Stimulated activated naive CD8-positive, alpha-beta T cell treated with anti-CD3 and anti-CD28 coated beads, Interleukin-15, Interleukin-2, amounts not matched to agents 100 ng/mL and 50 ng/mL, for 24 hours (primary cell): ENCODE results near the gene SYNGAP1.

ENCODE experiments used
- H3K27ac Mint-ChIP-seq: one replicate; pipeline ENCODE4 v1.8.0; 2021; ENCODE audit warnings: mild to moderate bottlenecking, mixed read lengths
- H3K27me3 Mint-ChIP-seq: one replicate; pipeline ENCODE4 v1.8.0; 2021; ENCODE audit warnings: mixed read lengths
- H3K36me3 Mint-ChIP-seq: one replicate; pipeline ENCODE4 v1.8.0; 2021; ENCODE audit warnings: low read depth, mixed read lengths
- H3K4me1 Mint-ChIP-seq: one replicate; pipeline ENCODE4 v1.8.0; 2021; ENCODE audit warnings: low read depth, mixed read lengths
- H3K4me3 Mint-ChIP-seq: one replicate; pipeline ENCODE4 v1.8.0; 2021; ENCODE audit warnings: mild to moderate bottlenecking, mixed read lengths
- H3K9me3 Mint-ChIP-seq: one replicate; pipeline ENCODE4 v1.8.0; 2021; ENCODE audit warnings: mixed read lengths

Gene SYNGAP1

DNA sequence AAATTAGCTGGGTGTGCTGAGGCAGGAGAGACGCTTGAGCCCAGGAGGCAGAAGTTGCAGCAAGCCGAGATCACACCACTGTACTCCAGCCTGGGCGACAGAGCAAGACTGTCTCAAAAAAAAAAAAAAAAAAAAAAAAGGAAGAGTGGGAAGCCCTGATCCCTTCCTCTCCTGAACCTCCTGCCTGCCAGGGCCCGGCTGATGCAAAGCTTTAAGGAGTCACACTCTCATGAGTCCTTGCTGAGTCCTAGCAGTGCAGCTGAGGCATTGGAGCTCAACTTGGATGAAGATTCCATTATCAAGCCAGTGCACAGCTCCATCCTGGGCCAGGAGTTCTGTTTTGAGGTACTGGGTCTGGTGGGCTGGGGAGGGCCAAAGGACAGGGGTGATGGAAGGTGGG lies 15.1 kb downstream of the SYNGAP1 start:
- peaks cover 42% of the 10 kb centered on the region for H3K36me3 Mint-ChIP-seq
- peaks cover 39% of the 10 kb centered on the region for H3K4me1 Mint-ChIP-seq
- H3K4me3 Mint-ChIP-seq, result no peak overlapping the region
- no peak overlapping the region for H3K27ac Mint-ChIP-seq
- H3K27me3 Mint-ChIP-seq, result no peaks in the 10 kb centered on the region
- H3K9me3 Mint-ChIP-seq, result no peaks in the 10 kb centered on the region

- H3K9me3 Mint-ChIP-seq, result no peaks in the 10 kb centered on the region
- H3K27me3 Mint-ChIP-seq, result no peaks in the 10 kb centered on the region
- peaks cover 40% of the 10 kb centered on the region for H3K36me3 Mint-ChIP-seq
- H3K4me3 Mint-ChIP-seq, result no peak overlapping the region
- no peak overlapping the region for H3K27ac Mint-ChIP-seq
- peaks cover 15% of the 10 kb centered on the region for H3K4me1 Mint-ChIP-seq
Observed at GRCh38 chr6:33437666-33438065, 17.8 kb downstream of the SYNGAP1 start.

- Mint-ChIP-seq H3K9me3 (no peaks in the 10 kb centered on the region), H3K4me3 (no peak overlapping the region), H3K4me1 (peaks cover 5% of the 10 kb centered on the region), H3K27me3 (no peaks in the 10 kb centered on the region), H3K27ac (no peak overlapping the region), H3K36me3 (peaks cover 31% of the 10 kb centered on the region)
Observed at GRCh38 chr6:33438978-33439594, 19.2 kb downstream of the SYNGAP1 start.

DNA sequence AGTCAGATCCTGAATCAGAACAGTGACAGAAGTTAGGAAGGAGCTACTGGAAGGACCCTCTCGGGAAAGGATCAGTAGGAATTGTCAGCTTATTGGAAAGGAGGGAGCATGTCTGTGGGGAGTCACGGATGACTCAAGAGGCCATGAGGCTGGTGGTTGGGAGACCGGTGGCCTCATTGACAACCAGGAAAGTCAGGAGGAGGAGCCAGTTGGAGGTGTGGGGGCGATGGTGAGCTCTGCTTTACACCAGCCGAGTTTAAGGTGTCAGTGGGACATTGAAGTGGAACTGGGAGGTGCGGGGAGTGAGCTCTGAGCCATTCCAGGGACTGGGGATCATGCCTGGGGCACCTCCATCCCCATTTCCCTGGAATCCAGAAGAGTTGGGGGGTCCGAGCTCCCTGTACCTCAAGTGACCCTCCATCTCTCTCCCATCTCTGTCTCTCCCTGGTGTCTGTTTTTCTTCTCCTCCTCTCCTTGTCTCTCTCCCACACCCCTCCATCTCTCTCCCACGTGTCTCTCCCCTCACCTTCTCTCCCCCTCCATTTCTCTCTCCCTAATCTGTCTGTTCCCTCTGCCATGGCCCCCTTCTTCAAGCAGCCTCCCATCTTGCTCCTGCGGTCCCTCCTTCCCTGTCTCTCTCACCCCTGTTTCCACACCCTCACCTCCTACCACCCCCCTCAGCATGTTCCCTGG lies 20.2 kb downstream of the SYNGAP1 start:
- peaks cover 3% of the 10 kb centered on the region for H3K4me1 Mint-ChIP-seq
- H3K4me3 Mint-ChIP-seq, result no peak overlapping the region
- H3K9me3 Mint-ChIP-seq, result no peaks in the 10 kb centered on the region
- H3K27ac Mint-ChIP-seq, result peak overlapping the region; percentile 22
- peaks cover 38% of the 10 kb centered on the region for H3K36me3 Mint-ChIP-seq
- H3K27me3 Mint-ChIP-seq, result no peaks in the 10 kb centered on the region

DNA sequence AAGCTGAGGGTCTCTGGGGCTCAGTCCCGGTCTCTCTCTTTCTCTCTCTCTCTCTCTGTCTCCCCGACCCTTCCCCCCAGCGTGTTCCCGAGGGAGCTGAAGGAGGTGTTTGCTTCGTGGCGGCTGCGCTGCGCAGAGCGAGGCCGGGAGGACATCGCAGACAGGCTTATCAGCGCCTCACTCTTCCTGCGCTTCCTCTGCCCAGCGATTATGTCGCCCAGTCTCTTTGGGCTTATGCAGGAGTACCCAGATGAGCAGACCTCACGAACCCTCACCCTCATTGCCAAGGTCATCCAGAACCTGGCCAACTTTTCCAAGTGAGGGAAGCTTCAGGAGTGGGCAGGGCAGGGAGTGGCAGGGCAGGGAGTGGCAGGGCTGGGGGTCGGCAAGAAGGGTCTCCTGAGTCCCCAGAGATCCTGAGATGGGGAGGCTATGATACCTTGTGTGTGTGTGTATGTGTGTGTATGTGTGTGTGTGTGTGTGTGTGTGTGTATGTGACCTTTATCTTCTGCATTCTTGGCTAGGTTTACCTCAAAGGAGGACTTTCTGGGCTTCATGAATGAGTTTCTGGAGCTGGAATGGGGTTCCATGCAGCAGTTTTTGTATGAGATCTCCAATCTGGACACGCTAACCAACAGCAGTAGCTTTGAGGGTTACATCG lies 20.9 kb downstream of the SYNGAP1 start:
- Mint-ChIP-seq H3K27ac (no peak overlapping the region), H3K36me3 (peaks cover 34% of the 10 kb centered on the region), H3K4me1 (peaks cover 3% of the 10 kb centered on the region)

GRCh38 chr6:33441457-33441856 lies 21.6 kb downstream of the SYNGAP1 start:
- Mint-ChIP-seq H3K27ac (no peak overlapping the region), H3K27me3 (no peaks in the 10 kb centered on the region), H3K4me1 (peaks cover 3% of the 10 kb centered on the region), H3K9me3 (no peaks in the 10 kb centered on the region), H3K36me3 (peaks cover 34% of the 10 kb centered on the region), H3K4me3 (no peak overlapping the region)

More for the DNA sequence above, 20.9 kb downstream of the SYNGAP1 start:
- Mint-ChIP-seq H3K27me3 (no peaks in the 10 kb centered on the region), H3K4me3 (no peak overlapping the region), H3K9me3 (no peaks in the 10 kb centered on the region)

DNA sequence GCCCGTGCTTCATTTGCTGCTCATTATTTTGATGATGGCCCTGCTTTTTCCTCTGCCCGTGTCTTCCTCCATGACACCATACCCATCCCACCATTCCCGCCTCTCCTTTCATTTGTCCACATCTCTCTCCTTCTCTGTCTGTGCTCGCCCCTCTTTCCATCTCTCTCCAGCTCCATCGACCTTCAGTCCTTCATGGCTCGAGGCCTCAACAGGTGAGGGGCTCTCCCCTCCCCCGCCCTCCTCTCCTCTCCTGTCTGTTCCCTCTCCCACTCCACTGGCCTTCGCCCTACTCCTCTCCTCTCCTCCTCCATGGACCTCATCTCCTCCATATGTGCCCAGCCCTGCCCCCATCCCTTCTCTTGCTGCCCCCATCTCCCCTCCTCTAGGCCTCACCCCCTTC lies 22.4 kb downstream of the SYNGAP1 start:
- H3K27me3 Mint-ChIP-seq, result no peaks in the 10 kb centered on the region
- no peak overlapping the region for H3K27ac Mint-ChIP-seq
- H3K4me3 Mint-ChIP-seq, result no peak overlapping the region
- peaks cover 31% of the 10 kb centered on the region for H3K36me3 Mint-ChIP-seq
- no peaks in the 10 kb centered on the region for H3K9me3 Mint-ChIP-seq
- H3K4me1 Mint-ChIP-seq, result peaks cover 3% of the 10 kb centered on the region

DNA sequence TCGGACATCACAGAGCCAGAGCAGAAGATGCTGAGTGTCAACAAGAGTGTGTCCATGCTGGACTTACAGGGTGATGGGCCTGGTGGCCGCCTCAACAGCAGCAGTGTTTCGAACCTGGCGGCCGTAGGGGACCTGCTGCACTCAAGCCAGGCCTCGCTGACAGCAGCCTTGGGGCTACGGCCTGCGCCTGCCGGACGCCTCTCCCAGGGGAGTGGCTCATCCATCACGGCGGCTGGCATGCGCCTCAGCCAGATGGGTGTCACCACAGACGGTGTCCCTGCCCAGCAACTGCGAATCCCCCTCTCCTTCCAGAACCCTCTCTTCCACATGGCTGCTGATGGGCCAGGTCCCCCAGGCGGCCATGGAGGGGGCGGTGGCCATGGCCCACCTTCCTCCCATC lies 23.2 kb downstream of the SYNGAP1 start:
- no peak overlapping the region for H3K27ac Mint-ChIP-seq
- H3K36me3 Mint-ChIP-seq, result peaks cover 31% of the 10 kb centered on the region
- peaks cover 3% of the 10 kb centered on the region for H3K4me1 Mint-ChIP-seq
- H3K4me3 Mint-ChIP-seq, result no peak overlapping the region
- H3K27me3 Mint-ChIP-seq, result no peaks in the 10 kb centered on the region
- no peaks in the 10 kb centered on the region for H3K9me3 Mint-ChIP-seq

- Mint-ChIP-seq H3K4me3 (no peak overlapping the region), H3K9me3 (no peaks in the 10 kb centered on the region), H3K27ac (peak overlapping the region; percentile 12)
Observed at GRCh38 chr6:33443619-33444504, 24.0 kb downstream of the SYNGAP1 start.

DNA sequence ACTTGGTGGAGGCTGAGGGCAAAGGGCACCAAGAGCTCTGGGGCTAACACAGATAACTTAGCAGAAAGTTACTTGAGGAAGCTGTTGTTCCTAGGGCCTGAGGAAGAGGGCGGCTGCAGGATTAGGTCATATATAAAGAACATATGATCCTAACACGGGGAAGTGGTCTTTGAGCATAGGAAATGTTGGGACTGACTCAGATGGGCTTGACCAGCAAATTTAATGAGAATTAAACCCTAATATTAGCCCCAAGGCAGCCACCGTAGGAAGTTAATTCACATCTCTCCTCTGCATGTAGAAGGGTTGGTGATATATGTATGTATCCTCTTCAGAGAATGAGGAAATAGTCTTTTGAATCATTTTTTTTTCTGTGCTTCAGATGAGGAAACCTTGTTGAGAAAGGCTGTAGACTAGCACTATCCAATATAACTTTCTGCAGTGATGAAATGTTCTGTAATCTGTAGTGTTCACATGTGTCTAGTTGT lies 25.3 kb downstream of the SYNGAP1 start:
- Mint-ChIP-seq H3K27ac (peak overlapping the region; percentile 38), H3K36me3 (peaks cover 28% of the 10 kb centered on the region), H3K4me3 (no peak overlapping the region)

More at GRCh38 chr6:33443619-33444504, 24.0 kb downstream of the SYNGAP1 start:
- no peaks in the 10 kb centered on the region for H3K27me3 Mint-ChIP-seq
- peaks cover 33% of the 10 kb centered on the region for H3K36me3 Mint-ChIP-seq
- peaks cover 3% of the 10 kb centered on the region for H3K4me1 Mint-ChIP-seq

DNA sequence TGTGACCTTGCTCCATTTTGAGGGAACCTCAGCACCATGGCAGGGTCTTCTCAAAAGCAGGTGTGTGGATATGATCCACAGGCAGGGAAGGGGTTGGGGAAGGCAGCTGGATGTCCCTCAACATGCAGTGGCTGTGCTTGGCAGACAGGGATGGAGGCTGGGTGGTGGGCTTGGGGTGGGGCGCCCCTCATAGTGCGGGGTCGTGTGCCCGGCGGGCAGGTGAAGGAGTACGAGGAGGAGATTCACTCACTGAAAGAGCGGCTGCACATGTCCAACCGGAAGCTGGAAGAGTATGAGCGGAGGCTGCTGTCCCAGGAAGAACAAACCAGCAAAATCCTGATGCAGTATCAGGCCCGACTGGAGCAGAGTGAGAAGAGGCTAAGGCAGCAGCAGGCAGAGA lies 26.5 kb downstream of the SYNGAP1 start:
- H3K27me3 Mint-ChIP-seq, result no peaks in the 10 kb centered on the region
- H3K4me1 Mint-ChIP-seq, result no peaks in the 10 kb centered on the region
- H3K4me3 Mint-ChIP-seq, result no peak overlapping the region
- peaks cover 28% of the 10 kb centered on the region for H3K36me3 Mint-ChIP-seq
- H3K9me3 Mint-ChIP-seq, result no peaks in the 10 kb centered on the region
- H3K27ac Mint-ChIP-seq, result no peak overlapping the region

More for the DNA sequence above, 25.3 kb downstream of the SYNGAP1 start:
- H3K9me3 Mint-ChIP-seq, result no peaks in the 10 kb centered on the region
- H3K4me1 Mint-ChIP-seq, result no peaks in the 10 kb centered on the region
- no peaks in the 10 kb centered on the region for H3K27me3 Mint-ChIP-seq

- H3K36me3 Mint-ChIP-seq, result peaks cover 18% of the 10 kb centered on the region
- no peaks in the 10 kb centered on the region for H3K9me3 Mint-ChIP-seq
- no peak overlapping the region for H3K4me3 Mint-ChIP-seq
- peaks cover 20% of the 10 kb centered on the region for H3K4me1 Mint-ChIP-seq
- H3K27ac Mint-ChIP-seq, result no peak overlapping the region
- H3K27me3 Mint-ChIP-seq, result no peaks in the 10 kb centered on the region
Observed at GRCh38 chr6:33450434-33450833, 30.6 kb downstream of the SYNGAP1 start.

- no peak overlapping the region for H3K4me3 Mint-ChIP-seq
- H3K9me3 Mint-ChIP-seq, result no peaks in the 10 kb centered on the region
- no peaks in the 10 kb centered on the region for H3K27me3 Mint-ChIP-seq
- peaks cover 30% of the 10 kb centered on the region for H3K4me1 Mint-ChIP-seq
- H3K36me3 Mint-ChIP-seq, result peaks cover 23% of the 10 kb centered on the region
- H3K27ac Mint-ChIP-seq, result no peak overlapping the region
Observed at GRCh38 chr6:33451606-33452005, 31.7 kb downstream of the SYNGAP1 start.

DNA sequence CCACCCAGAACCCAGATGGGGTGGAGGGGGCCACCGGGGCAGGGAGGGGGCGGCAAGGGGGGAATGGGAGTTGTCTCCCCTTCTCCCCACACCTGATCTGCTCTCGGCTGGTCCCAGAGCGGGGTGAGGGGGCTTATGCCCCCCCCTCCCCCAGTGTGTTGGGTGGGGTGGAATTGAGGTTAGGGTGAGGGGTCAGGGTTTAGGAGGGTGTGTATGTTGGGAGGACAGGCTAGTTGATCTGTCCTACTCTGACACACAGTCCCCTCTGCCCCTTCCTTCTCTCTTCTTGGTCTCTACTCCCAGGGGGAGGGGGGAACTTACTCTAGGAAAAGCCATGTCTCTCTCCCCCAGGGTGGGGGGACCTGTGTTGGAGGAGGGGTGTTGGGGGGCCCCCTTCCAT lies 32.6 kb downstream of the SYNGAP1 start:
- Mint-ChIP-seq H3K27ac (no peak overlapping the region), H3K9me3 (no peaks in the 10 kb centered on the region), H3K4me1 (peaks cover 30% of the 10 kb centered on the region), H3K4me3 (no peak overlapping the region), H3K36me3 (peaks cover 27% of the 10 kb centered on the region), H3K27me3 (no peaks in the 10 kb centered on the region)
